Adrenal gland (tissue), 5 donors: ENCODE measurements around the gene ACE2.

ENCODE experiments used
- CTCF ChIP-seq, 6 experiments: fragments of 450-650 bp in 4 of 6; fragments of 200-600 bp in 2 of 6; sonication (generic) in 1 of 6; IDR thresholded peaks; 1 replicate in 5 of 6; 2 replicates in 1 of 6; pipeline versions ENCODE4 v1.5.1 to v1.8.0; 2016 to 2021; ENCODE audit warnings: antibody characterized with exemption in 6 of 6, mild to moderate bottlenecking in 2 of 6, moderate library complexity in 1 of 6
- POLR2A ChIP-seq, 2 donors: fragments of 450-650 bp; IDR thresholded peaks; one replicate each; pipeline ENCODE4 v1.6.1; 2017; ENCODE audit warnings: antibody characterized with exemption in 2 of 2, mild to moderate bottlenecking in 2 of 2, moderate library complexity in 1 of 2
- donor health status: DM: no; HTN: no; CAD: no.

GRCh38 chrX:15564981-15565579 lies 35.7 kb downstream of the ACE2 start:
- TF ChIP-seq CTCF (IDR thresholded peaks at IDR 0.05) (peak; percentile 24 to 64 (median 56)), POLR2A (IDR thresholded peaks at IDR 0.05) (no peak)
